ENCODE data around the gene GATAD2B.

Gene GATAD2B

DNA sequence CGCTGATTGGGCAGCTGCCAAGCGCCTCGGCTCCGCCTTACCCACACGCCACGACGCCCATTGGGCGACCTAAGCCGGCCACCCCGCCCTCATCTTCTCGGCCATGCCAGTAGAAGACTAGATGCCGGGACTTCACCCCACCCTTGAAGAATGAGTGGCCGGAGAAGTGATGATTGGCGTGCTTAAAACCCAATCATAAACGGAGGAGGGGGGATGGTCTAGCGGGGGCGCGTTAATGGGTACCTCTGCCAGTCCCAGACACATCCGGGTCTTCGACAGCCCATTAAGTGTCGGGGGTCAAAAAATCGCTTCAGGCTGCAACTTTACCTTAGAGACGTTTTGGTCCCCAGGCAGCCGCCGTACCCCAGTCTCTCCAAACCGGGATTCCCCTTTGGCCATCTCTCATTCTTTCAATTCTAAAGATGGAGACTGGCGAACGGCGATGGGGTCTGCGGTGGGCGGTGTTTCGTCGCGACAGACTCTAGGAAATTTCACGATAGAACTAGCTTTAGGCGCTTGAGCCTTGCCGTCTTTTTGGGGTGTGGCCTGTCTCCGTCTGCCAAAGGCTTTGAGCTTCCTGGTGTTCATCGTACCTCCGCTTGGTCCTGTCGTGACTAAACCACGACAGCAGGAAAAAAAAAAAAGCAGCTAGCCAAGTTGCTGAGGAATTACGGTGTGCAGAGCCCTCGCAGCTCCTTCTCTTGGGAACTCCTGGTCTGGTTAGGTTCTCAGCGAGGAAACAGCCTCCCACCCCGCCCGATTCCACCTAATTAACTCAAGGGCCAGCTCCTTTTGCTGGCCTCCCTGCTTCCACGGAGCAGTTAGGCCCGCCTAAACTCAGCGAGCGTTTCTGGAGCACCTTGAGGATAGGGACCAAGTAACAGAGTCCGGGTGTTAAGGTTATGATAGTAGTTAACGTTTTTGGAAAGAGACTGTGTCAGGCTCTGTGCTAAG, at the start of gene GATAD2B:
Gene GATAD2B, minus strand, starts transcription at position 1 of the 954 bp plus-strand sequence. CDS start 94,625 bp downstream, outside the sequence.
- peak; percentile 100 for DNase-seq (ENCODE audit: low spot score)

- DNase-seq (ENCODE audit: low spot score): no peak
Measured at GRCh38 chr1:153970346-153970745, 47.6 kb upstream of the GATAD2B start.

- DNase-seq (ENCODE audit: low spot score): no peak
Measured at GRCh38 chr1:153968972-153969371, 46.2 kb upstream of the GATAD2B start.

DNA sequence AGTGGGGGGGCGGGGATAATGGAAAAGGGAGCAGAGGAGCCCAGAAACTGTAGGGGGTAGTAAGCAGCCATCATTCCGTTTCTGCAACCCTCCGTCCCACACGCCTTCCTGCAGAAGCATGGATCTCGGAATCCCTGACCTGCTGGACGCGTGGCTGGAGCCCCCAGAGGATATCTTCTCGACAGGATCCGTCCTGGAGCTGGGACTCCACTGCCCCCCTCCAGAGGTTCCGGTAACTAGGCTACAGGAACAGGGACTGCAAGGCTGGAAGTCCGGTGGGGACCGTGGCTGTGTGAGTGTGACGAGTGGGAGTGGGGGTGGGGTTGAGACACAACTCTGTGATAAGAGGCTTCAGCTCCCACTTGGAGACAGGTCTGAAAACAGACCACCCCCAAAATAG, 45.6 kb upstream of the GATAD2B start:
- DNase-seq (ENCODE audit: low spot score): no peak

GRCh38 chr1:153968000-153968363, 45.2 kb upstream of the GATAD2B start:
- no peak for DNase-seq (ENCODE audit: low spot score)

GRCh38 chr1:153967107-153967999, 44.6 kb upstream of the GATAD2B start, which contains the start of gene CREB3L4:
CREB3L4 (plus strand) TSS chr1:153967902; CDS start chr1:153968526, 624 bp downstream.
- DNase-seq (ENCODE audit: low spot score): peak; percentile 100

- no peak for DNase-seq (ENCODE audit: low spot score)
Measured at GRCh38 chr1:153963850-153964331, 41.1 kb upstream of the GATAD2B start.

DNA sequence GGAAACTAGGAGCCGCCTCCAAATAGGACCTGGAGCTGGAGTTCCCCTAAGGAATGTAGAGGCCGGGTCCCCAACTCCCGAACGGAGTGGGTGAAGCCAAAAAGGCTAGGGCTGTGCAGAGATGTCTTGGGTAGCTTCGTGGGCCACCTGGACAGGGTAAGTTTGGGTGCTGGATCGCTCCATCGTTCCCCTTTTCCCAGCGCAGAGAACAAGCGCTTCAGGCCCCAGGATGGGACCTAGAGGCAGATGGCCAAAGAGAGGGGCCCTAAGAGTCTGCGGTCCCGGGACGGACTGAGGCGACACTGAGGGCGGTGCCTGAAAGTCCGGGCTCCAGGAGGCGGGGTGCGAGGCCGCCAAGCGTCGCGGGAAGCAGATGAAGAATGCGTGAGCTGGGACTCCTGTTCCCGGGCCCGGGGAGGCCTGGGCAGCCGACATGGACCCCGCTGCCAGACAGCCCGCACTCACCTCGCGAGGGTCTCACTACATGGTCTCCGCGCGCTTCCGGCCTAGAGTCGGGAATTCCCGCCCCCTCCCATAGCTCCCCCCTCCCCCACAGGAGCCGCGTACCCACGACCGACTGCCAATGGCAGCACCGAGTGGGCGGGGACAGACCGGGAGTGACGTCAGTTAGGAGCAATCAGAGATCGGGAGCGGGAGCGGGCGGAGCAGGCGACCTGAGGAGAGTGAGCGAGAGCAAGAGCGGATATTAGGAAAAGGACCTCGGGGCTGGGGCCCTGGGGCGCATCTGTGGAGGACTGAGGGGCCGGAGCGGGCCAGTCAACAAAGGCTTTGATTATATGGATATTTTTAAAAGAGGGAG, 40.5 kb upstream of the GATAD2B start, which contains the start of gene SLC39A1:
Gene SLC39A1, minus strand, starts transcription at position 508 of the 820 bp plus-strand sequence. CDS start 822 bp downstream, outside the sequence.
- DNase-seq (ENCODE audit: low spot score): peak; percentile 99

DNA sequence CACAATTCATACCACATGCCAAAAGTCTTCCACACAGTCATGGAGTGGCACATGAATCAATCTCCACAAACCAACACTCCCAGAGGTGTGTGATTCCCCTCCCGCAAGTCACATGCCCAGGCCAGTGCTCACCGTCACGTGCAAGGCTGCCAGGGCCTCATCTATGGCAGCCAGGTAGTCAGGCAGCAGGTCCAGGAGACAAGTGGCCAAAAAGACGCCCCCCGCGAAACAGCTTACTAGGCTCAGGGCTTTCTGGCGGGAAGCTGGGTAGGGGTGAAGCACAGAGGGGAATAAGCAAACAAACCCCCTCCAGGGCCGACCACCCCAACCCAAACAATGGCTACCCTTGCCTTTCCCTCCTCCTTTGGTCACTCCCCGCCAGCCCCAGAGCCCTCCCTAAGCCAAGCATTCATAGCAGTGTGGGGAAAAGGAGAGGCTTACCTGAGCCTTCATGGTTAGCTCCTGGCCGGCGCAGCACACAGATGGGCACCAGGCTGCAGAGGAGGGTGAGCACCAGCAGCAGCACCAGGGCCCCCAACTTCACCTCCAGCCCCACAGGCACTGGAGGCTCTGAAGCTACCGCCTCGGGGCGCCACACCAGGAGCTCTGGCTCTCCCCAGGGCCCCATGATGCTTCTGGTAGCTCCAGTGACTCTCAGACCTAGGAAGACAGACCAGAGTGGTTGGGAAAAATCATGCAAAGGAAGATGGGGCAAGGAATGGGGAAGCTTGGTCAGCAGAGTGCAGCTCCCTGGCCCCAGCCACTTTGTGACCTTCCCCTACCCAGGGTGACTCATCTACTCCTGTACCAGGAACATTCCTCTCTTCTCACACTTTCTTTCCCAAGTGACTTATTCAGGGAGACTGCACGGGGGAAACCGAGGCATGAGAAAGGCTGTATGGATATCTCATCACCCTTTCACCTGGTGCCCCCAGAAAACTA, 39.6 kb upstream of the GATAD2B start:
- DNase-seq (ENCODE audit: low spot score): no peak

DNA sequence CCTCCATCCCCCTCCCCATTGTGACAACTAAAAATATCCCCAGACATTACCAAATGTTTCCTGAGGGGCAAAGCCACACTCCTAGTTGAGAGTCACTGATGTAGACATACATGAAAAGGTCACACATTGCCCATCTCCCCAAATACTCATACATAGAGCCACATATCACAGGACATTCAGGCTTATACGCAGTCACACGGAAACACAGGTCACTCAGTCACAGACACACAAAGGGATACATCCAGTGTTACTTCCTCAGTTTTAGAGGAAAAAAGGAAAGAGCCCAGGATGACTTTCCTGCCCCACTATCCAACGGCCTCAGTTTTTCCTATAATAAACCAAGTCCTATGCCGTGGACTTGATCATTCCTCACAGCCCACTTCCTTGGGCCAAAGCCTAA, 38.6 kb upstream of the GATAD2B start:
- DNase-seq (ENCODE audit: low spot score): no peak

- DNase-seq (ENCODE audit: low spot score): no peak
Measured at GRCh38 chr1:153960206-153960605, 37.4 kb upstream of the GATAD2B start.

GRCh38 chr1:153959454-153959853, 36.7 kb upstream of the GATAD2B start:
- DNase-seq (ENCODE audit: low spot score): no peak

- DNase-seq (ENCODE audit: low spot score): no peak
Measured at GRCh38 chr1:153958961-153959260, 36.1 kb upstream of the GATAD2B start.

DNA sequence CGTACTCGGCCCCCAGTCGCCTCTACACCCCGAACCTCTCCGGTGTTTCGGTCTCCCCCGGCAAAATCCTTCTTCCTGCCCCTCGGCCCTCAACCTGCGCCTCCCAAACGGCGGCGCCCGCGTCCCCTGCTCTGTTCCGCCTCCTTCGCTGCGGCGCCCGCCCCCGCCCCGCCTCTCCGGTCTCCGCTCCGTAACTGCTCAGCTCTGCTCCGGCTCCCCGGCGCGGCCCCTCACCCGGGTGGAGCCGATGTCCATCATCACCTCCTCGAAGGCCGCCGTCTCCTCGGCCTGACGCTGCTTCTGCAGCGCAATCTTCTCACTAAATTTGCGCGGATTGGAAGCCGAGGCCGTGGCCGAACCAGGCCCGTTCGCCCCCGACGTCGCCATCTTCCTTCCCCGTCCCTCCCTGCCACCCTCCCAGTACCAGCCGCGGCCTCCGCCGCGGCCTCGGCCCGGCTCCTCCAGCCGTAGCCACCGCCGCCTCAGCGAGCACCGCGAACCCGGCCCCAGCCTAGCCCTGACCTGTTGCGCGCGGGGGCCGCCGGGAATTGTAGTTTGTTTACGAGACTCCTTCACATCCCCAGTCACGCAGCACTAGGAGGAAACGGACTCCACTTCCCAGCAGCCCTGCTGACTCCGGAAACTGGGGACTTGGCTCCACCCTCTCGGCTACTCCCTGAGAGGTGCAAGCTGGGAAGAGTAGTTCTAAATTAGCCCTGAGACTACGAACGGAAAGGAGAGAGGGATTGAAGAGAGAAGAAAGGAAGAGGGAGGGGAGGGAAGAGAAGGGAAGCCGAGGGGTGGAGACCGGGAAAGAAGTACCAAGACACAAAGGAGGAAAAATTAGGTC, 35.6 kb upstream of the GATAD2B start, which contains the start of gene CRTC2:
Gene CRTC2, minus strand, starts transcription at position 502 of the 850 bp plus-strand sequence. Its CDS starts 115 bp downstream, at position 387.
- peak; percentile 99 for DNase-seq (ENCODE audit: low spot score)

DNA sequence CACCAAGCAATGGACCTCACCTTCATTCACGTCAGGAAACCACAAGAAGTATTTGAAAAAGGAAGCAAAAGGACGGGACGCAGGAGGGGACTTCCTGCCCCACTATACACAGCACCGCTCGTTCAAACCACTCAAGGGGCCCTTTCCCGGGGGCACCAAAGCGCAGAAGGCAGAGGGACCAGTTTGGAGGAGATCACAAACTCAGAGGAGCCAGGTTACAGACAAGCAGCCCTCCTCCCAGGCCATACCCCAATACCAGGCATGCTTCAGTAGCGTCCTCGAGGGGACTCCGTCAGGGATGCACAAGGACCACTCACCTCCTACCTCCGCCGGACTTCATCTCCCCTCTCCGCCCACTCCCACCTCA, 35.0 kb upstream of the GATAD2B start:
- DNase-seq (ENCODE audit: low spot score): no peak

DNA sequence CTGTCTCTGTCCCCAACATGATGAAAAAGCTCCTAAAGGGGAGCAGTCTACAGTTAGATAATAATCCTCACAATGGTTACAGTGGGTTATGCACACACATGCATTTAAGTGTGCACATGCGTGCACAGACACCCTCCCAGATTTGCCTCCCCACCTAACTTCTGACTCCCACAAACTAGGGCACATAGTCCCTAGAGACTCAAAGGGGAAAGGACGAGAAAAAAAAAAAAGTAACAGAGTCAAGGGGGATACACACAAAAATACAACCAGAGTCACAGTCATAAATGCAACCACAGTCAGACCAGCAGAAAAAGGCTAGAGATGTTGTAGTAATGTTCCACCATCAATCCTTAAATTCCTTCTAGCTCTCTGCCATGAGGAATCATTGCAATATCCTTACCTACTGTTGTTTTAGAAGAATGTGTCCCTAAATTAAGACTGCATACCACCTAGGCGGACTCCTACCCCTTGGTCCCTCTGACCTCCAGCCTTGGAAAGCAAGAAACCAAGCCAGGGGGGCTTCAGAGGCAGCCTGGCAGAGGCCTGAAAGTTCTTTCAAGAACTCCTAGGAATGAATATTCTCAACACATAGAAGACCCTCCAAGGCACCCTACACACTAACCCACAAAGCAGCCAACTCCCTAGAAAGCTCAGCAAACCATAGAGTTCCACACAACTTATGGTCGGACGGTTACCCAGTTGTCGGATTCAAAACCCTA, 34.4 kb upstream of the GATAD2B start:
- no peak for DNase-seq (ENCODE audit: low spot score)

DNA sequence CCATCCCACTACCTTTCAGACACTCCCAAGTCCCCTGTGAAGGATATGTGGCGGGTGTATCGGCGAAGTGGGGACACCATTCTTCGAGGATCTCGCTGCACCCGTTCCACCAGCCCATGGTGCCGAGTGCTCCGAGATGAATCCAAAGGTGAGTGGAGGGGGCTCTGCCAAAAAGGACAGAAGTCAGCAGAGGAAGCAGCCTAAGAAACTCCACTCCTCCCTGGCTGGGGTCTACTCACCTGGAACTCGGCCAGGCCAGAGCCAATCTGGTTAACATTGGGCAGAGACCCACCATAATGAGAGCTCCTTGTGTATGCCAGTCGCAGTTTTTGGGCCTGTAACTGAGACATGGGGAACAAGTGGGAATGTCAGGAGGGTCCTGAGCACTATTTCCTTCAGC, 32.1 kb upstream of the GATAD2B start:
- no peak for DNase-seq (ENCODE audit: low spot score)

- DNase-seq (ENCODE audit: low spot score): no peak
Measured at GRCh38 chr1:153953859-153954365, 31.1 kb upstream of the GATAD2B start.

- no peak for DNase-seq (ENCODE audit: low spot score)
Measured at GRCh38 chr1:153951801-153952200, 29.0 kb upstream of the GATAD2B start.

Measured in Ammon's horn (tissue), 1 donor.